Activated CD8-positive, alpha-beta memory T cell treated with anti-CD3 and anti-CD28 coated beads, Interleukin-2, amount 50 U/mL, for 48 hours (primary cell): ENCODE data around the gene BAZ2B.
"Not testable (repeated sequence)": the region's sequence is repeated elsewhere in the genome, so short reads cannot be mapped to it uniquely, and the experiment has no call there.

Source experiments
- DNase-seq: peaks from one replicate; pipeline ENCODE4 v3.0.0-alpha.2; 2020

BAZ2B gene

GRCh38 chr2:159573294-159573693, 43.1 kb downstream of the BAZ2B start:
- DNase-seq, result no peak

- DNase-seq, result no peak
Measured at GRCh38 chr2:159572459-159572858, 43.9 kb downstream of the BAZ2B start.

- DNase-seq, result no peak
Measured at GRCh38 chr2:159571540-159572260, 44.6 kb downstream of the BAZ2B start.

GRCh38 chr2:159564081-159564480, 52.3 kb downstream of the BAZ2B start:
- no peak for DNase-seq

GRCh38 chr2:159562248-159562647, 54.1 kb downstream of the BAZ2B start:
- DNase-seq, result no peak

- no peak for DNase-seq
Measured at GRCh38 chr2:159561786-159562185, 54.6 kb downstream of the BAZ2B start.

GRCh38 chr2:159561242-159561641, 55.1 kb downstream of the BAZ2B start:
- DNase-seq, result no peak

GRCh38 chr2:159559034-159559433, 57.3 kb downstream of the BAZ2B start:
- no peak for DNase-seq

- DNase-seq, result no peak
Measured at GRCh38 chr2:159558479-159558878, 57.9 kb downstream of the BAZ2B start.

- no peak for DNase-seq
Measured at GRCh38 chr2:159557437-159558034, 58.8 kb downstream of the BAZ2B start.

- no peak for DNase-seq
Measured at GRCh38 chr2:159555651-159556392, 60.5 kb downstream of the BAZ2B start.

- no peak for DNase-seq
Measured at GRCh38 chr2:159553727-159554126, 62.6 kb downstream of the BAZ2B start.

- DNase-seq, result no peak
Measured at GRCh38 chr2:159551806-159552205, 64.5 kb downstream of the BAZ2B start.

GRCh38 chr2:159550231-159550630, 66.1 kb downstream of the BAZ2B start:
- DNase-seq, result no peak

GRCh38 chr2:159549234-159549633, 67.1 kb downstream of the BAZ2B start:
- DNase-seq, result no peak

- no peak for DNase-seq
Measured at GRCh38 chr2:159546716-159547430, 69.5 kb downstream of the BAZ2B start.

GRCh38 chr2:159546039-159546438, 70.3 kb downstream of the BAZ2B start:
- no peak for DNase-seq

GRCh38 chr2:159545085-159545484, 71.3 kb downstream of the BAZ2B start:
- no peak for DNase-seq

- DNase-seq, result no peak
Measured at GRCh38 chr2:159542101-159542500, 74.2 kb downstream of the BAZ2B start.

- no peak for DNase-seq
Measured at GRCh38 chr2:159539701-159540100, 76.6 kb downstream of the BAZ2B start.

GRCh38 chr2:159538801-159539200, 77.5 kb downstream of the BAZ2B start:
- DNase-seq, result no peak

- not testable (repeated sequence) for DNase-seq
Measured at GRCh38 chr2:159535261-159535660, 81.1 kb downstream of the BAZ2B start.

GRCh38 chr2:159531475-159531874, 84.9 kb downstream of the BAZ2B start:
- no peak for DNase-seq
